ENCODE measurements around the gene ZNF865.

Gene ZNF865

DNA sequence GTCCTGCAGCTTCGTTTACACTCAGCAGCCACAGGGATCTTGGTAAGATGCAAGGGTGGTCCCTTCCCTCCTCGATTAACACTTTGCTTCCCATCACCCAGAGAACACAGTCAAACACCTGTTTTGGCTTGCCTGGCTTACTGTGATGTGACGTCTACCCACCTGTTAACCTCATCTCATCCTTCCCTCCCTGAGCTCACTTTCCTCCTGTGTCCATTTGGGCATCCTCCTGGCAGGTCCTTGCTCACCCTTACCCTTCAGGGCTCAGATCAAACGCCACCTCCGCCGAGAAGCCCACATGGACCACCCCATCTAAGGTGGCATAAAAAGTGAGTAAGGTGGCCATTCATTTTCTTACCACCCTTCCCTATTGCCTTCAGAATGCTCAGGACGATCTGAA lies 15.3 kb upstream of the ZNF865 start:
- peaks cover 6% of the 10 kb centered on the region for H3K36me3 ChIP-seq (ENCODE audit: insufficient read depth, low read depth, low read length)
- no peak overlapping the region for H3K9ac ChIP-seq (ENCODE audit: low read depth, low read length)
- H3K27ac ChIP-seq (ENCODE audit: low read length) = no peak overlapping the region
- no peak overlapping the region for H3K4me3 ChIP-seq (ENCODE audit: low read length)
- H3K4me1 ChIP-seq (ENCODE audit: insufficient read depth, low read length) = no peaks in the 10 kb centered on the region
- peaks cover 9% of the 10 kb centered on the region; the same call in 1 of the 2 replicates for H3K27me3 ChIP-seq (ENCODE audit: insufficient read depth, low read length)
- no peaks in the 10 kb centered on the region for H3K9me3 ChIP-seq (ENCODE audit: insufficient read depth, low read depth, low read length)

DNA sequence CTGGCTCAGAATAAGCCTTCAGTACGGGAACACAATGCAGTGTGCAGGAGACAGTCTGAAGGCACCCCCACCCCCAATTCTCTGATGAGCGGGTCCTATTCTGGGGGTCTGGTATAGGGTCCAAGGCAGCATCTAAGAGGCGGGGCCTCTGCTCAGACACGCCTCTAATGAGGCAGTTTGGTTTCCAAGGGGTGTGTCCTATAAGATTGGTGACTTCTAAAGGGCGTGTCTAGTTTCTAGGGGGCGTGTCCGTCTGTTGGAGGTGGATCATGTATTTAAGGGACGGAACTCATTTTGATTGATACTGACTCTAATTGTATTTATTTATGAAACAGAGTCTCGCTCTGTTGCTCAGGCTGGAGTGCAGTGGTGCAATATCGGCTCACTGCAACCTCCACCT lies 14.8 kb upstream of the ZNF865 start:
- Histone ChIP-seq H3K9me3 (ENCODE audit: insufficient read depth, low read depth, low read length) (no peaks in the 10 kb centered on the region), H3K4me1 (ENCODE audit: insufficient read depth, low read length) (no peaks in the 10 kb centered on the region), H3K9ac (ENCODE audit: low read depth, low read length) (no peak overlapping the region), H3K36me3 (ENCODE audit: insufficient read depth, low read depth, low read length) (peaks cover 11% of the 10 kb centered on the region), H3K27me3 (ENCODE audit: insufficient read depth, low read length) (peaks cover 8% of the 10 kb centered on the region; the same call in 1 of the 2 replicates), H3K27ac (ENCODE audit: low read length) (no peak overlapping the region), H3K4me3 (ENCODE audit: low read length) (no peak overlapping the region)

- no peaks in the 10 kb centered on the region for H3K9me3 ChIP-seq (ENCODE audit: insufficient read depth, low read depth, low read length)
- peaks cover 19% of the 10 kb centered on the region for H3K36me3 ChIP-seq (ENCODE audit: insufficient read depth, low read depth, low read length)
- H3K27me3 ChIP-seq (ENCODE audit: insufficient read depth, low read length) = peaks cover 3% of the 10 kb centered on the region; the same call in 1 of the 2 replicates
- no peak overlapping the region for H3K27ac ChIP-seq (ENCODE audit: low read length)
- no peaks in the 10 kb centered on the region for H3K4me1 ChIP-seq (ENCODE audit: insufficient read depth, low read length)
- H3K4me3 ChIP-seq (ENCODE audit: low read length) = no peak overlapping the region
- no peak overlapping the region for H3K9ac ChIP-seq (ENCODE audit: low read depth, low read length)
These were observed 13.9 kb upstream of the ZNF865 start for GRCh38 chr19:55591555-55591954.

DNA sequence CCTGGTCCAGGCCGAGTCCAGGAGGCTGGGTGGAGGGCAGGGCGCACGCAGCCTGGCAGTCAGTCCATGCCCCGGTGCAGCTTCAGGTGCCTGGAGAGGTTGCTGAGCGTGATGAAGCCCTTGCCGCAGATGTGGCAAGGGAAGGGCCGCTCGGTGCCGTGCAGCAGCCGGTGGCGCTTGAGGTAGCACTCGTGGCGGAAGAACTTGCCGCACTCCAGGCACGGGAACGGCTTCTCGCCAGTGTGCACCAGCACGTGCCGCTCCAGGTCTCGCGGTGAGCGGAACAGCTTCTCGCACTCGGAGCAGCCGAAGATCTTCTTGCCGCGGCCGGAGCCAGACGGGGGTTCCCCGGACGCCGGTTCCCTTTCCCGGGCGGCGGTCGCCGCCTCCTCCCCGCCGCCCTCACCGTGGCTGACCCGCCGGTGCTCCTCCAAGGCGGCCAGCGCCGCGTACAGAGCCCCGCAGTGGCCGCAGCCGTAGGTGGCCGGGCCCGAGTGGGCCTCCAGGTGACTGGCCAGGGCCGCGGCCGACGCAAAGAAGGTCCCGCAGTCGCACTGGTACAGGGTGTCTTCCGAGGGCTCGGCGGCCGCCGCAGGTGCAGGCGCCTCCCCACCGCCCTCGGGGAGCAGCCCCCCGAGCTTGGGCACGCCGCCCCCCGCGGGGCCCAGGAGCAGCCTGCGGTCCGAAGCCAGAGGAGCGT lies 12.9 kb upstream of the ZNF865 start:
- no peak overlapping the region for H3K4me3 ChIP-seq (ENCODE audit: low read length)
- H3K27me3 ChIP-seq (ENCODE audit: insufficient read depth, low read length) = no peaks in the 10 kb centered on the region
- no peak overlapping the region for H3K9ac ChIP-seq (ENCODE audit: low read depth, low read length)
- no peaks in the 10 kb centered on the region for H3K4me1 ChIP-seq (ENCODE audit: insufficient read depth, low read length)
- peaks cover 25% of the 10 kb centered on the region for H3K36me3 ChIP-seq (ENCODE audit: insufficient read depth, low read depth, low read length)
- no peaks in the 10 kb centered on the region for H3K9me3 ChIP-seq (ENCODE audit: insufficient read depth, low read depth, low read length)
- H3K27ac ChIP-seq (ENCODE audit: low read length) = no peak overlapping the region

DNA sequence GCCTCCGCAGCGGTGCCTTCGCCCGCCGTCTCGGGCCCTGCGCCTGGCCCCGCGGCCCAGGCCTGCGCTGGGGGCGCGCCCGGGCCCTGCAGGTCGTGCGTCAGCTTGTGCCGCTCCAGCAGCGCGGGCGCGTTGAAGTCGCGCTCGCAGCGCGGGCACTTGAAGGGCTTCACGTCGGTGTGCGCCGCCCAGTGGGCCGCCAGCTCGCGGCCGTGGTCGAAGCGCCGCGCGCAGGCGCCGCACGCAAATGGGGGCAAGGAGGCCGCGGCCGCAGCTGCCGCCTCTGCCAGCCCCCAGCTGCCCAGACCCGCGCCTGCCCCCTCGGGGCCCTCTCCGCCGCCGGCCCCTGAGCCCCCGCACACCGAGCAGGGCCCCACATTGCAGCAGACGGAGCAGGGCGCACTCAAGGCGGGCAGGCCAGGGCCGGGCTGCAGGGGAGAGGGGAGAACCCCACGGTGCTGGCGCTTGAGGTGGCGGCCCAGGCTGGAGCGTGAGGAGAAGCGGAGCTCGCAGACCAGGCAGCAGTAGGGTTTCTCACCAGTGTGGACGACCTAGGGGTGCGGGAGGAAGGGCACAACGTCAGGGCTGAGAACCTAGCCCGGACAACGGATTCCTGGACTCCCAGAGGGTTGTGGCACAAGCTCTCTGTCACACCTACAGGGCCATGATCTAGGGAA lies 12.2 kb upstream of the ZNF865 start:
- no peak overlapping the region for H3K4me3 ChIP-seq (ENCODE audit: low read length)
- no peaks in the 10 kb centered on the region for H3K9me3 ChIP-seq (ENCODE audit: insufficient read depth, low read depth, low read length)
- H3K4me1 ChIP-seq (ENCODE audit: insufficient read depth, low read length) = peaks cover 2% of the 10 kb centered on the region; the same call in 1 of the 2 replicates
- no peak overlapping the region for H3K27ac ChIP-seq (ENCODE audit: low read length)
- H3K36me3 ChIP-seq (ENCODE audit: insufficient read depth, low read depth, low read length) = peaks cover 25% of the 10 kb centered on the region
- no peaks in the 10 kb centered on the region for H3K27me3 ChIP-seq (ENCODE audit: insufficient read depth, low read length)
- no peak overlapping the region for H3K9ac ChIP-seq (ENCODE audit: low read depth, low read length)

DNA sequence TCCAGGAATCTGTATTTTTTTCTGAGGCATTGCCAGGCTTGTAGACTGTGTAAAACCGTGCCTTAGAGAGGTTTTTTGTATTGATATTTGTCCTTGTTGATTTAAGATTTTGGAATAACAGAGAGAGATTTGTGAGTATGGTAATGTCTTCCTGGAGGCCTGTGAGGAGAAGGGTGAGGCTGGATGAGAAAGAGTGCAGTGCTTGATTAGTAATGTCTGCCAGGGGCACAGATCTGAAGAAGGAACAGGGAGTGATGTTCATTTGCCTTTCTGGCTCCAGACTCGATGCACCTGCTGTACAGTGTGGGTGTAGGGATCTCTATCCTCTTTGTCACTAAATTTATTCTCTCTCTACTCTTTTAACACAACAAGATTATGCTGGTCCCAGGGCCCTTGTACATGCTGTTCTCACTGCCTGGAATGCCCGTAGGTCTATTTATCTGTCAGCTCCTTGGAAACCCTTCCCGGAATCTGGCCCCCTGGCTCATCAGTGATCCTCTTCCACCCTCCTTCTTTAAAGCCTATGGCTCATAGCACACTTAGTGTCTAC lies 10.4 kb upstream of the ZNF865 start:
- H3K9me3 ChIP-seq (ENCODE audit: insufficient read depth, low read depth, low read length) = no peaks in the 10 kb centered on the region
- H3K4me1 ChIP-seq (ENCODE audit: insufficient read depth, low read length) = peaks cover 7% of the 10 kb centered on the region; the same call in 1 of the 2 replicates
- no peak overlapping the region for H3K27ac ChIP-seq (ENCODE audit: low read length)
- no peak overlapping the region for H3K9ac ChIP-seq (ENCODE audit: low read depth, low read length)
- H3K36me3 ChIP-seq (ENCODE audit: insufficient read depth, low read depth, low read length) = peaks cover 25% of the 10 kb centered on the region
- no peak overlapping the region for H3K4me3 ChIP-seq (ENCODE audit: low read length)
- no peaks in the 10 kb centered on the region for H3K27me3 ChIP-seq (ENCODE audit: insufficient read depth, low read length)

GRCh38 chr19:55596304-55596703 lies 9.1 kb upstream of the ZNF865 start:
- Histone ChIP-seq H3K27ac (ENCODE audit: low read length) (no peak overlapping the region), H3K4me1 (ENCODE audit: insufficient read depth, low read length) (peaks cover 12% of the 10 kb centered on the region; the same call in 1 of the 2 replicates), H3K4me3 (ENCODE audit: low read length) (no peak overlapping the region), H3K9ac (ENCODE audit: low read depth, low read length) (no peak overlapping the region), H3K36me3 (ENCODE audit: insufficient read depth, low read depth, low read length) (peaks cover 25% of the 10 kb centered on the region), H3K27me3 (ENCODE audit: insufficient read depth, low read length) (no peaks in the 10 kb centered on the region), H3K9me3 (ENCODE audit: insufficient read depth, low read depth, low read length) (no peaks in the 10 kb centered on the region)

DNA sequence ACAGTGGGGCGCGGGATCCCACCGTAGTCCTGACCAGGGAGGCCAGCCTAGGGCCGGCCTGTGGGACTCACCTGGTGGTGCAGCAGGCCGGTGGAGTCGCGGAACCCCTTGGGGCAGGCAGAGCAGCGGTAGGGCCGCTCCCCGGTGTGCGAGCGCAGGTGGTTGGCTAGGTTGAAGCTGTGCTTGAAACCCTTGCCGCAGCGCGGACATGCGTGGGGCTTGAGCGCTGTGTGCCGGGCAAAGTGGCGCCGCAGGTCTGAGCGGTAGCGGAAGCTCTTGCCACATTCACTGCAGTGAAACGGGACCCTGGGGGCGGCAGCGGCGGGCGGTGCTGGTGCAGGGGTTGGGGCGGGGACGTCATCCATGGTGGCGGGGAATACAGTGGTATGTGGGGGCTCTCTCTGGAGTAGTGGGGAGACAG lies 7.9 kb upstream of the ZNF865 start:
- Histone ChIP-seq H3K27me3 (ENCODE audit: insufficient read depth, low read length) (no peaks in the 10 kb centered on the region), H3K36me3 (ENCODE audit: insufficient read depth, low read depth, low read length) (peaks cover 25% of the 10 kb centered on the region), H3K4me3 (ENCODE audit: low read length) (no peak overlapping the region), H3K9me3 (ENCODE audit: insufficient read depth, low read depth, low read length) (no peaks in the 10 kb centered on the region), H3K9ac (ENCODE audit: low read depth, low read length) (no peak overlapping the region), H3K27ac (ENCODE audit: low read length) (no peak overlapping the region), H3K4me1 (ENCODE audit: insufficient read depth, low read length) (peaks cover 12% of the 10 kb centered on the region; the same call in 1 of the 2 replicates)

GRCh38 chr19:55598034-55598433 lies 7.4 kb upstream of the ZNF865 start:
- Histone ChIP-seq H3K9ac (ENCODE audit: low read depth, low read length) (no peak overlapping the region), H3K27me3 (ENCODE audit: insufficient read depth, low read length) (no peaks in the 10 kb centered on the region), H3K4me3 (ENCODE audit: low read length) (peak overlapping the region; percentile 66), H3K9me3 (ENCODE audit: insufficient read depth, low read depth, low read length) (no peaks in the 10 kb centered on the region), H3K27ac (ENCODE audit: low read length) (no peak overlapping the region), H3K36me3 (ENCODE audit: insufficient read depth, low read depth, low read length) (peaks cover 25% of the 10 kb centered on the region), H3K4me1 (ENCODE audit: insufficient read depth, low read length) (peaks cover 12% of the 10 kb centered on the region; the same call in 1 of the 2 replicates)

- H3K36me3 ChIP-seq (ENCODE audit: insufficient read depth, low read depth, low read length) = peaks cover 25% of the 10 kb centered on the region
- peak overlapping the region; percentile 76 for H3K4me3 ChIP-seq (ENCODE audit: low read length)
- H3K9me3 ChIP-seq (ENCODE audit: insufficient read depth, low read depth, low read length) = no peaks in the 10 kb centered on the region
- no peaks in the 10 kb centered on the region for H3K27me3 ChIP-seq (ENCODE audit: insufficient read depth, low read length)
- H3K9ac ChIP-seq (ENCODE audit: low read depth, low read length) = peak overlapping the region; percentile 88
- H3K4me1 ChIP-seq (ENCODE audit: insufficient read depth, low read length) = peaks cover 12% of the 10 kb centered on the region; the same call in 1 of the 2 replicates
- H3K27ac ChIP-seq (ENCODE audit: low read length) = peak overlapping the region; percentile 60
These were observed 6.6 kb upstream of the ZNF865 start for GRCh38 chr19:55598719-55599467.

DNA sequence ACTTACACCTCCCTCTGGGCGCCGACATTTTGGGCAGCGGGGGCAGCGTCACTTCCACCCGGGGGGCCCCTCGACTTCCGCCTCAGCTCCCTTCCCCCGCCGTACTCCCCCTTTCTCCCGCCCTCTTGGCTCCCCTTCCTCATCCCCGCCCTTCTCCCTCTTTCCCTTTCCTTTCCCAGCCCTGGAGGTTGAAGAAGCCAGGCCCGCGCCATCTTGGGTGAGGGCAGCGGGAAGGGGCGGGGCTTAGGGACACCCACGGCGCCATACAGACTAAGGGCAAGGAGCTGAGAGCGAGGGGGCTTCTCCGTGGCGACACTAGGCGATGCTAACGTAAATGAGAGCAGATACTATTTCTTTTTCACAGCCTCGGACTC lies 6.0 kb upstream of the ZNF865 start, which contains the start of gene FIZ1:
FIZ1 (minus strand) TSS at position 50 of the 374 bp plus-strand sequence. CDS start 1,652 bp downstream, outside the sequence.
- Histone ChIP-seq H3K27me3 (ENCODE audit: insufficient read depth, low read length) (no peaks in the 10 kb centered on the region), H3K9me3 (ENCODE audit: insufficient read depth, low read depth, low read length) (no peaks in the 10 kb centered on the region), H3K4me1 (ENCODE audit: insufficient read depth, low read length) (peaks cover 12% of the 10 kb centered on the region; the same call in 1 of the 2 replicates), H3K4me3 (ENCODE audit: low read length) (peak within 1 kb of the TSS; percentile 76), H3K27ac (ENCODE audit: low read length) (peak within 1 kb of the TSS; percentile 60), H3K9ac (ENCODE audit: low read depth, low read length) (peak within 1 kb of the TSS; percentile 88), H3K36me3 (ENCODE audit: insufficient read depth, low read depth, low read length) (peaks cover 25% of the 10 kb centered on the region)
